NCI-H2107 treated with DMSO at 0.1 percent for 48 hours (cell line): ENCODE measurements around the gene CRHR1.

Experiments used
- DNase-seq: peaks from one replicate; lab custom pipeline; 2025; ENCODE audit not compliant: unreplicated experiment; lab: John Stamatoyannopoulos, UW

The CRHR1 gene

DNA sequence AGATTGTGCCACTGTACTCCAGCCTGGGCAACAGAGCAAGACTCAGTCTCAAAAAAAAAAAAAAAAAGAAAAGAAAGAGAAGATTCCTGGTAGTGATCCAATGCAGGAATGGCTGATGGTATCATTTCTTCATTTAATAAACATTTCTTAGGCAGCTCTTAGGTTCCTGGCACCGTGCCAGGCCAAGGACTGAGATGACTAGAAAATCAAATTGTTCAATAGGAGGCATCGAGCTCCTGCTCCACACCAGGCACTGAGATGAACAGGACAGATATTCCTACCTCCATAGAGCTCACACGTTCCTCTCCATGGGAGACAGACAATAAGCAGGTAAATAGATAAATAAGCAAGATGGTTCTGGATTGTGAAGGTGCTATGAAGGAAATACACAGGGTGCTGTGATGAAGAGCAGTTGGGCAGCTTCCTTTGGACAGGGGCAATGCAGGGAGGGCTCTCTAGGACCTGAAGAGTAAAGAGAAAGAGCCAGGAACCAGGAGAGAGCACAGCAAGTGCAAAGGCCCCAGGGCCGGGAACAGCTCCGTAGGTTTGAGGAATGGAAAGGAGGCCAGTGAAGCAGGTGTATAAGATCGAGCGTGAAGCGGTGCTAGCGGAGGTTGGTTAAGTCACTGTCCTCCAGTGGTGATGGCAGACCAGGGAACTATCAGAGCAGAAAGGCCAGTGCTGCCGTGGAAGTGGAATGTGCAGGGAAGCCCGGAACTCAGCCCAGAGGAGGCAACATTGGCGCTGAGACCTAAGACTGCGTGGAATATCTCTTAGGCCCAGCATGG lies 26.5 kb upstream of the CRHR1 start:
- DNase-seq = no peak

- no peak for DNase-seq
Measured at GRCh38 chr17:45758544-45758943, 25.6 kb upstream of the CRHR1 start.

GRCh38 chr17:45759761-45760160 lies 24.4 kb upstream of the CRHR1 start:
- no peak for DNase-seq

DNA sequence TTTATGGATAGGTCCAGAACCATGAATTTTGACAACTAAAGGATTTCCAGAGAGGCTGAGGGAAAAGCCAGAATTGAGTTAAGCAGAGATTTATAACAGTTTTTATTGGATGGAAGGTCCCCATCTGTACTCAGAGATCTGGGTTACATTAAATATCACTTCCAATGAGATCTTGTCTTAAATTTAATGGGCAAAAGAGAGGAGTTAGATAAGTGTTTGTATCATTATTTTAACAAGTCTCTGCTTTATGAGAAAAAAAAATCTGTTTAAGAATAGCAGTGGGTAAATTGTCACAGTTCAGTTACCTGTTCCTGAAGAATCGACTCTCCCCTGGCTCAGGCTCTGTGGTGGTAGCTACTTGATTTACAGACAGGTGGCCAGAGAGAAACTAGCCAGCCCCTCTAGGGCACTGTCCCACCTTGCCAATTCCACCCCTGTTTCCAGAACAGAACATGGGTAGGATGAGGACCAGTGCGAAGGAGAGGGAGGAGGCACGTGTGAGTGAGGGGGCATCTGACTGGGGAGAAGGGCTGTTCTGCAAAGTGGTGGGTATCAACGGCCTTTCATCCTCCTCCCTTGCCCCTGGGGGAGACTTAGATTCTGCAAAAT lies 22.1 kb upstream of the CRHR1 start:
- DNase-seq = no peak

GRCh38 chr17:45763182-45763581 lies 20.9 kb upstream of the CRHR1 start:
- no peak for DNase-seq

GRCh38 chr17:45764479-45764878 lies 19.6 kb upstream of the CRHR1 start:
- no peak for DNase-seq

DNA sequence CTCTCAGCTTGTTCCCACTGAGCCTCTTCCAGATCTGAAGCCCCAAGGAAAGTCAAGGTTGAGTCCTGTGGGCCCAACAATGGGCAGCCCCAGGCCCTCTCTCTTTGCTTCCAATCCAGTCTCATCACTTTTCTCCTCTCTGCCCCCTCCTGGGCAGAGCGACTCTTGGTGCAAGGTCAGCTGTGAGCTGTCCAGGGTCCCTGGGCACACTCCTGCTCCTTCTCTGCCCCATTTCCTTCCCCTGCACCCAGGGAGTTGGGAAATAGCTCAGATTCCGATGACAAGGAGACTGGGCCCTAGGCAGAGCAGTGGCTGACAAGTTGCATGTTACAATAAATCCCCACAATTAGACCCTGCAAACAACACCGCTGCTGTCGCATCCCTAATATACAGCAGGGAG lies 16.1 kb upstream of the CRHR1 start:
- DNase-seq = no peak

GRCh38 chr17:45770632-45771270 lies 13.4 kb upstream of the CRHR1 start:
- no peak for DNase-seq

DNA sequence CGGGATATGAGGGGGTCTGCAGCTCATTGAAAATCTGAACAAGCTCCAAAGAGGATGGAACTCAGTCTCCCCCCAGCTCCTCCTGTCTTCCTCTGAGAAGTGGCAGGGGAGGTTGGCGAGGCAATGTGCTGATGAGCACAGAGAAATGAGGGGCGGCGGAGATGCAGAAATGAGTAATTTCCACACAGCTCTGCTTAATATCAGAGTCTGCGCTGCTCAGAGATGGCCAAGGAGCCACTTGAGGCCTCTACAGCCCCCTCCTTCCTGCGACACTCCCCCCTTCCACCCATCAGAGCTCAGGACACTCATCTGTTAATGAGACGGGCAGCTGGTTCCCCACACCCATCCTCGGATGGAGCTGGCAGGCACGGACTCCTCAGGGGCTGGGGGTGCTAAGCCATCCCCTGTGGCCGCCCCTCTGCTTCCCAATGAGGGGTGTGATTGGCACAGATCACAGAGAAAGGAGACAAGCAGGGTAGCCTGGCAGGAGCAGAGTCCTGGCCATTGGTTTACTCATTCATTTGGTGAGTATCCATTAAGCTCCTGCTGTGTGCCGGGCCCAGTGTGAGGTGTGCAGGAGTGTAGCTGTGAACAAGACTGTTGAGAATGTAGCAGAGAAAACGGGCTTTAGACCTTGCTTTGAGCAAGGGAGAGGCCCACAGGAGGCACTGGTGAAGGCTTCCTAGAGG lies 12.7 kb upstream of the CRHR1 start:
- DNase-seq = no peak

- peak; percentile 60 for DNase-seq
Measured at GRCh38 chr17:45775148-45775547, 9.0 kb upstream of the CRHR1 start.

DNA sequence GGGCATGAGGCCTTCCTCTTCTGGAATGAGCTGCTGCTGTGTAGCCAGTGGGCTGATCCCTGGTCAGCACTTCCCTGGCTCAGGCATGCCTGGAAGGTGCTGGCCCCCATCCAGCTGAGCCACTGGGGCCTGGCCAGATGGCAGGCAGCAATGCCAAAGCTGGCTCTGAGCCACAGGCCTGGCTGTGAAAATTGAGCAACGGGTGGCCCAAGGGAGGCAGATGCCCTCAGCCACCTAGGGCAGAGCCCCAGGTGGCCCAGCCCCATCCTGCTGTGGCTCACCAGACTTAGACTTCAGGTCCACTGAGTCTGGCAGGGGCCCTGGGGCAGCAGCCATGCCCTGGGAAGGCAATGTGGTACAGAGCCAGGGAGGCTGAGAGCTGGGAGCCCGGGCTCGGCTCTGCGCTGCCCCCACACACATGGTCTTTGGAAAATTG lies 8.5 kb upstream of the CRHR1 start:
- DNase-seq = peak; percentile 60

DNA sequence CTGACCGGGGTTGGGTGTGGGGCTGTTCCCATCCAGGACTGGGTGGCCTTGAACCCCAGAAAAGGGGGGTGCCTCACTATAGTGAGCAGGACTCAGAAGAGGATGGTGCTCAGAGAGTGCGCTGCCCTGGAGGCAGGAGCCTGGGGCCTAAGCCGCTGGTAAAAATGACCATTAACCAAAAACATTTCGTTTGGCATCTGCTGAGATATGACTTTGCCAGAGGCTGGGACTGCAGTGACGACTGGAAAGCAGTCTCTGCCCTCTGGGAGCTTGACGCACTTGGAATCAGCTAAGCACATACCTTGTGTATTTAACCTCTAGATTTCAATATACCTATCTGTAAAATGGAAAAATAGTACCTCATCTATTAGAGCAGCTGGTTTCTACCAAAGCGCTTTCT lies 7.2 kb upstream of the CRHR1 start:
- no peak for DNase-seq

GRCh38 chr17:45777388-45777787 lies 6.7 kb upstream of the CRHR1 start:
- no peak for DNase-seq

GRCh38 chr17:45780921-45781320 lies 3.2 kb upstream of the CRHR1 start:
- DNase-seq = no peak

GRCh38 chr17:45782889-45783592 lies 1.1 kb upstream of the CRHR1 start:
- DNase-seq = no peak

- no peak for DNase-seq
Measured at GRCh38 chr17:45783593-45784292, 377 bp upstream of the CRHR1 start.

GRCh38 chr17:45784741-45785479 lies 790 bp downstream of the CRHR1 start:
- no peak for DNase-seq

GRCh38 chr17:45785480-45786193 lies 1.5 kb downstream of the CRHR1 start:
- no peak for DNase-seq

- no peak for DNase-seq
Measured at GRCh38 chr17:45786349-45786748, 2.2 kb downstream of the CRHR1 start.
